K562 (cell line): ENCODE data around the gene SYT14. TPM values are rescaled to one million over a fixed set of nuclear protein-coding genes. Genes with fewer than 3 reads are reported as not detected.

Source experiments
- ATAC-seq: fragments of 200-7000 bp; cut with Tn5 transposase; 3 replicates; pipeline ENCODE4 v1.9.1; 2020; ENCODE audit warnings: moderate library complexity
- BruUV-seq: library from RNA; stranded (reverse); fragments of 400-500 nt; replicated peaks from 2 replicates; lab custom pipeline; 2021; lab: Mats Ljungman, UMichigan
- CTCF ChIA-PET: fragments of 300-600 bp; formaldehyde crosslinking; extraction: SDS; loops from one replicate; lab custom pipeline; 2021; ENCODE audit warnings: low intra/inter-chr PET ratio; lab: Yijun Ruan, JAX
- POLR2A ChIA-PET: fragments of 300-600, 350-650 bp; sonication (Branson Sonifier 250); formaldehyde crosslinking; extraction: SDS; loops from one replicate; lab custom pipeline; 2021; ENCODE audit warnings: antibody characterized with exemption, inconsistent platforms; lab: Yijun Ruan, JAX
- DNase-seq, 4 experiments: peaks; one replicate each; pipeline versions ENCODE4 v3.0.0 to v3.0.0-alpha.2; 2011 to 2018; ENCODE audit warnings: low spot score in 3 of 4, mixed read lengths in 3 of 4; ENCODE audit errors: extremely low read depth in 1 of 4
- FAIRE-seq: peaks from 2 replicates; lab custom pipeline; 2011; peaks lifted over from hg19 to GRCh38; lab: Jason Lieb, UNC
- H2AFZ ChIP-seq: 2 replicates; pipeline ENCODE4 v1.6.0; 2011; ENCODE audit warnings: low read depth, low read length, control low read depth, inconsistent platforms
- H3K27ac ChIP-seq: fragments of 200-600 bp; 3 replicates; pipeline ENCODE4 v1.8.0; 2011; ENCODE audit warnings: low read depth, mild to moderate bottlenecking, control low read depth, inconsistent platforms, low read length, moderate library complexity, mixed read lengths; ENCODE audit errors: extremely low read depth
- H3K27me3 ChIP-seq, 2 experiments: fragments of 300-600 bp in 1 of 2; 2 replicates in 1 of 2; 3 replicates in 1 of 2; pipeline versions ENCODE4 v1.6.0 to v1.8.0; 2011; ENCODE audit warnings: inconsistent platforms in 2 of 2, low read length in 2 of 2, mild to moderate bottlenecking in 1 of 2, mixed read lengths in 1 of 2, moderate library complexity in 1 of 2; ENCODE audit not compliant: control insufficient read depth in 2 of 2, insufficient read depth in 2 of 2
- H3K36me3 ChIP-seq: fragments of 300-600 bp; 3 replicates; pipeline ENCODE4 v1.8.0; 2011; ENCODE audit warnings: mild to moderate bottlenecking, low read length, inconsistent platforms; ENCODE audit not compliant: control insufficient read depth, insufficient read depth
- H3K4me1 ChIP-seq, 2 experiments: fragments of 200-600 bp in 1 of 2; replicated peaks in 1 of 2; 2 replicates in 1 of 2; 3 replicates in 1 of 2; pipeline versions ENCODE4 v1.5.1 to v1.8.0; 2011; ENCODE audit warnings: inconsistent platforms in 2 of 2, low read length in 2 of 2, mild to moderate bottlenecking in 1 of 2, mixed read lengths in 1 of 2, moderate library complexity in 1 of 2; ENCODE audit not compliant: control insufficient read depth in 2 of 2, insufficient read depth in 2 of 2
- H3K4me2 ChIP-seq: 2 replicates; pipeline ENCODE4 v1.6.1; 2011; ENCODE audit warnings: low read length, control low read depth, inconsistent platforms, mixed read lengths; ENCODE audit not compliant: insufficient read depth
- H3K4me3 ChIP-seq: fragments of 200-600 bp; sonication (generic), shearing (Covaris generic); 2 replicates; pipeline ENCODE4 v1.5.1; 2016; ENCODE audit warnings: control low read depth, inconsistent platforms
- H3K79me2 ChIP-seq: fragments of 200-600 bp; 3 replicates; pipeline ENCODE4 v1.8.0; 2011; ENCODE audit warnings: low read length, inconsistent platforms; ENCODE audit not compliant: control insufficient read depth, insufficient read depth
- H3K9ac ChIP-seq, 2 experiments: 2 replicates each; pipeline versions ENCODE4 v1.6.0 to v1.6.1; 2011; ENCODE audit warnings: low read depth in 2 of 2, low read length in 2 of 2, control low read depth in 1 of 2, inconsistent platforms in 1 of 2, mild to moderate bottlenecking in 1 of 2, mixed read lengths in 1 of 2; ENCODE audit not compliant: insufficient read depth in 1 of 2
- H3K9me1 ChIP-seq: one replicate; pipeline ENCODE4 v1.6.0; 2011; ENCODE audit warnings: inconsistent platforms, mild to moderate bottlenecking, low read length, moderate library complexity; ENCODE audit not compliant: control insufficient read depth, insufficient read depth
- H3K9me3 ChIP-seq: replicated peaks from 2 replicates; pipeline ENCODE4 v1.5.1; 2011; ENCODE audit warnings: low read depth, low read length, inconsistent platforms; ENCODE audit not compliant: control insufficient read depth, insufficient read depth
- H4K20me1 ChIP-seq: replicated peaks from 2 replicates; pipeline ENCODE4 v1.6.1; 2011; ENCODE audit warnings: low read length, inconsistent platforms, mixed read lengths; ENCODE audit not compliant: control insufficient read depth, insufficient read depth
- DPF2 ChIP-seq: fragments of 450-650 bp; IDR thresholded peaks from 2 replicates; pipeline ENCODE4 v1.6.1; 2016
- EGR1 ChIP-seq: fragments of 450-650 bp; conservative IDR thresholded peaks from 2 replicates; pipeline ENCODE4 v1.6.1; 2017; ENCODE audit warnings: mild to moderate bottlenecking
- ELK3 ChIP-seq: fragments of 450-650 bp; formaldehyde crosslinking; IDR thresholded peaks from 2 replicates; pipeline ENCODE4 v1.4.0; 2020; ENCODE audit warnings: mild to moderate bottlenecking
- TAF7 ChIP-seq: fragments of 450-650 bp; IDR thresholded peaks from 2 replicates; pipeline ENCODE4 v1.6.1; 2016; ENCODE audit warnings: missing genetic modification characterization, missing compliant biosample characterization
- TSHZ1 ChIP-seq: fragments of 250-450 bp; sonication (Bioruptor Pico); IDR thresholded peaks from 2 replicates; pipeline ENCODE4 v1.4.0; 2020; ENCODE audit warnings: mild to moderate bottlenecking, moderate library complexity
- WGBS: fragments of 100-300 bp; shearing (Covaris generic); methylation state at CpG from one replicate; pipeline ENCODE4 v1.1.6; 2016; ENCODE audit warnings: low coverage, mixed read lengths; ENCODE audit not compliant: insufficient coverage; ENCODE audit errors: missing lambda C conversion rate; 5-methylcytosine and 5-hydroxymethylcytosine counted together
- in situ Hi-C: fragments of 300-500 bp; cut with MboI; formaldehyde crosslinking; loops from 4 replicates; pipeline ENCODE4 v1.15.0; 2018; ENCODE audit warnings: inconsistent platforms, mixed read lengths
- intact Hi-C: fragments of 100-400 bp; cut with micrococcal nuclease; formaldehyde crosslinking; loops from 2 replicates; pipeline ENCODE4 v1.14.2; 2022
- polyA plus RNA-seq, 8 experiments: library from polyadenylated mRNA; depleted of rRNA in 4 of 8; stranded (reverse) in 5 of 8; unstranded in 3 of 8; fragments of >200 nt; fragmentation: Nextera tagmentation in 2 of 8; fragmentation: Illumina TruSeq in 1 of 8; extraction: Ambion mirVana in 2 of 8; extraction: Trizol in 1 of 8; gene quantifications; 2 replicates each; pipeline versions ENCODE4 v1.2.1 to v1.2.3, GENCODE V29; 2011 to 2014; ENCODE audit warnings: inconsistent platforms in 1 of 8, missing spikeins in 1 of 8
- total RNA-seq, 7 experiments: library from RNA; depleted of rRNA in 6 of 7; stranded (reverse); fragments of >200 nt in 6 of 7; fragmentation: Illumina TruSeq in 2 of 7; extraction: Trizol in 2 of 7; gene quantifications; 2 replicates each; pipeline versions ENCODE4 v1.2.1 to v1.2.3, GENCODE V29; 2011 to 2021; ENCODE audit warnings: low replicate concordance in 1 of 7
- TF ChIP-seq, protein P1 (sequence below): sonication (generic); formaldehyde crosslinking; IDR thresholded peaks from 2 replicates; pipeline ENCODE4 v1.8.1; 2022; ENCODE audit warnings: missing genetic modification reagents

SYT14 gene
- total and polyA plus RNA-seq, 9 of the 15 experiments (the other 6 are each of a cell fraction or from before 2014, with no cell fraction given): 0.01 to 0.04 TPM; not detected in 7

- no TSS peak for BruUV-seq
- H3K4me3 ChIP-seq: no peak overlapping the region
- no peak overlapping the region for H3K27ac ChIP-seq
- no peak overlapping the region for H2AFZ ChIP-seq
- H3K4me2 ChIP-seq: no peak overlapping the region
- WGBS: 0% methylated on average over 1 of the region's 2 CpGs
- no peaks in the 10 kb centered on the region for H4K20me1 ChIP-seq
- ChIA-PET POLR2A (no interaction called here), CTCF (no interaction called here)
- H3K36me3 ChIP-seq: no peaks in the 10 kb centered on the region
- no peak overlapping the region for H3K9ac ChIP-seq
- no peaks in the 10 kb centered on the region for H3K4me1 ChIP-seq
- DNase-seq (no peak), FAIRE-seq (no peak), ATAC-seq (no peak)
- H3K9me1 ChIP-seq: no peaks in the 10 kb centered on the region
- H3K27me3 ChIP-seq: no peaks in the 10 kb centered on the region
- no peaks in the 10 kb centered on the region for H3K9me3 ChIP-seq
- in situ Hi-C loops (no loop called here), intact Hi-C loops (no loop called here)
- TF ChIP-seq EGR1 (no peak), DPF2 (no peak), ELK3 (CRISPR knock-in tag) (no peak), TAF7 (tag) (no peak), TSHZ1 (CRISPR knock-in tag) (no peak)
- TF ChIP-seq, protein P1, sequence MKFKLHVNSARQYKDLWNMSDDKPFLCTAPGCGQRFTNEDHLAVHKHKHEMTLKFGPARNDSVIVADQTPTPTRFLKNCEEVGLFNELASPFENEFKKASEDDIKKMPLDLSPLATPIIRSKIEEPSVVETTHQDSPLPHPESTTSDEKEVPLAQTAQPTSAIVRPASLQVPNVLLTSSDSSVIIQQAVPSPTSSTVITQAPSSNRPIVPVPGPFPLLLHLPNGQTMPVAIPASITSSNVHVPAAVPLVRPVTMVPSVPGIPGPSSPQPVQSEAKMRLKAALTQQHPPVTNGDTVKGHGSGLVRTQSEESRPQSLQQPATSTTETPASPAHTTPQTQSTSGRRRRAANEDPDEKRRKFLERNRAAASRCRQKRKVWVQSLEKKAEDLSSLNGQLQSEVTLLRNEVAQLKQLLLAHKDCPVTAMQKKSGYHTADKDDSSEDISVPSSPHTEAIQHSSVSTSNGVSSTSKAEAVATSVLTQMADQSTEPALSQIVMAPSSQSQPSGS (CRISPR knock-in tag): no peak
- H3K79me2 ChIP-seq: no peaks in the 10 kb centered on the region
Observed at GRCh38 chr1:209912306-209912705, 25.7 kb upstream of the SYT14 start.
